Measurements from ENCODE around the gene ADGRA1.

The ADGRA1 gene

GRCh38 chr10:133076274-133077038 lies 11.3 kb upstream of the ADGRA1 start:
- no peak for DNase-seq (ENCODE audit: low read depth)

DNA sequence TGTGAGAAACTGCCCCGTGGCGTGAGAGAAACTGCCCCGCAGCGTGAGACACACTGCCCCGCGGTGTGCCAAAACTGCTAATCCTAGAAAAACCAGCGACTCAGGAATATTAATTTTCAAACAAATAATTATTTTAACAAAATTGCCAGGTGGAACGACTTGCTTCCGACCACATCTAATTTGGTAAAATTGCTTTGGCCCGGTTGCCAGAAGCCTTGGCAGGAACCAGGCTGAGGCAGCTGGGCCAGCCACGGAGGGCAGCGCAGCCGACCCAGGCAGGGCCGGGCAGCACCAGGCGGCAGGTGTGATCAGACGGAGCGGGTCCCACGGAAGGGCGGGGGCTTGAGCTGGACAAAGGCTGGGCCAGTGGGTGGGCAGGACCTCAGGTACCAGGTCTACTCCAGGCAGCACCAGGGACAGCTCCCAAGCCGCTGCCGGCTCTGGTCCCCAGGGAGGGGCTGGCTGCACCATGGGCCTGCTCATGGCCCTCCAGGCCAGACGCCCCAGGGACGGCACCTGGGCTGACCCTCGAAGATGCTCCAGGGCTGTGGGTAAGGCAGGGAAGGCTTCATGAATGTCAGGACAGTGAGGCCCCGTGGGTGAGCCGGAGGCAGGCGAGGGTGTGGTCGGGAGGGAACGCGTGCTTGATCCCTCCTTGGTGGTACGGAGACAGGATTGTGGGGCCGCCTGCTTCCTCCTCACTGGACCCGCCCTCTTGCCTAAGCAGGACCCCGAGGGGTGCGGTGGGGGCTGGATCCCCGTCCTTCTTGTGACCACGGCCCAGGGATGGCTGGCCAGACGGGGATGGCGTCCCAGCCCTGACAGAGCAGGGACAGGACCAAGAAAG lies 7.7 kb upstream of the ADGRA1 start:
- DNase-seq (ENCODE audit: low read depth) = no peak

DNA sequence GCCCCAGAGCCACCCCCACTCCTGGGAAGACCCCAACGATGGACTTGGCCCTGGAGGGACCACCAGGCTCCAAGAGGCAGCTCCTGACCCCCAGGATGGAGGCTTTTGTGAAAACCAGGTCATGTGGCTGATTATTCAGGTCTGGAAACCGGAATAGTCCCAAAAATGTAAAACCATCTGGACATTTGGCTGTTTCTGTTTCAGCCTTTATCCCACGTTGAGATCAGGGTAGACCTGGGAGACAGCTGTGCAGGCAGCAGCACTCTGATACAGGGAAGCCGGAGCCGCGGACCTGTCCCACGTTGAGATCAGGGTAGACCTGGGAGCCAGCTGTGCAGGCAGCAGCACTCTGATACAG lies 7.1 kb upstream of the ADGRA1 start:
- DNase-seq (ENCODE audit: low read depth) = no peak

DNA sequence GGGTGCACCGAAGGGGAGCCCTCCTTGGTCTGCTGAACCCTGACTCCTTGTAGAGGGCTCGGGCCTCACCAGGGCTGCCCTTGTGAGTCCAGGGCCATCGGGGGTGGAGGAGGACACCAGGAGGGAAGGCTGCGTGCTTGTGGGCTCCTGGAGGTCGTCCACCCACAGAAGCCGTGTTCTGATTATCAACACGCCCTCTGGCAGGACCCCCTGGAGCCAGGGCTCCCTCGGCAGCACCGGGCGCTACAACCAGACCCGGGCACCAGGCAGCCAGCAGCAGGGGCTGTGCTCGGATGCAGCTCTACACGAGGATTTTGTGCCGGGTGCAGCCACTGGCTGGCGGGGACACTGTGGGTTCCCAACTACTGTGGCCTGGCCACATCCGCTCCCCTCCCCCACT lies 6.1 kb upstream of the ADGRA1 start:
- no peak for DNase-seq (ENCODE audit: low read depth)

DNA sequence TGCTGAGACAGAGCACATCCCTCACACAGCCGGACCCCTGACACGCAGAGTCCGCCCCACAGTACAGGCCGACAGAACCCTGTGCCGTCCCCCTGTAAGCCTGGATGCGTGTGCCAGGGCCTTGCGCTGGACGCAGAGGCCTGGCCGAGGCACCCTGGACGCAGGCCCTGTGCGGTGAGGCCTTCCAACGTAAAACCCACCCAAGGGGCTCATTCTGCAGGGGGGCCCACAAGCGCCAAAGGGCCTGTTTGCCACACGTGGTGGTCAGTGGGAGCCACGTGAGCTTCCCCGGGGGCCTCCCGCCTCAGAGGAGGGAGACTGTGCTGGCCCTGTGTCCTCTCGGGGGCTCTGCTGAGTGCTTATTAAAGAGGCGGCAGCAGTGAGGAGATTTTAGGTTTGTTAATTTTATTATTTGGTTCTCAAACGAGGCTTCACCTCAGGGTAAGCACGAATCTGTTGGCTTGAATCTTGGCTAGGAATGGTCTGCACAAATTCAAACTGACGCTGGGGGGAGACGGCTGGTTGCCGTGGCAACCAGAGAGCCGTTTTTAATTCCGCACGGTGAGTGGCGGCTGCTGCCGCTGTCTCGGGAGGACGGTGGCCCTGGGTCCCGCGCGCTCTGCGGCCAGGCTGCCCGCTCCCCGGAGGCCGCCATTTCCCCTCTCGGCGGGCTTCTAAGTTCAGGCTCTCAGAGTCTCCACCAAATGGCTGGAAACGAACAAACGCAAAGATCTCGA lies 4.9 kb upstream of the ADGRA1 start:
- no peak for DNase-seq (ENCODE audit: low read depth)

DNA sequence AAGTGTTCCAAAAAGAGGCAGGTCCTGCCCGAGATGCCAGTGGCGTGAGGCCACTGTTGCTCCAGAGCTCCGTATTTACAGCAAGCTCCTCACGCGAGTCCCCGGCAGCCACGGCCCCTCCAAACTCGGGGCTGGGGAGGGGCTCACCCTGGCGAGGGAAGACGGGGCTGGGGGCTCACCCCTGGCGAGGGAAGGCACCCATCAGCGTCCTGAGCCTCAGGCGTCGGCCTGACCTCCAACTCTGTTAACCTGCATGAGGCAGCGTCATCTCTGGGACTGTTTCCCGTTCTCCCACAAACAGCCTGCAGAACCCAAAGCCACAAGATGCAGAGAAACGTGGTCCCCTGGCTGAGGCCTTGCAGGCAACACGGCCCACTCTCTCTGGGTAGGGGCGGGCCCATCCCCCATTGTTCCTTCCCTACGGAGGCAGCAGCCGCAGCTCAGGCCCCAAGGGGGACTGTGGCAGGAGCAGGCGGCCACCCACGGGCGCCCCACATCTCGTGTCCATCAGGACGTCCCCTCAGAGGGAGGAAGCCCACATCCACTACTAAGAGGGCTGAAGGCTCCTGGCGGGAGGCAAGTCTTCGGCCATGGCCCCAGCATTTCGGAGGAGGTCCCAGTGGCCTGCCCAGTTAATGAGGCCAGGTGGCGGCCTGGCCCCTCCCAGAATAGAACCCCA lies 4.2 kb upstream of the ADGRA1 start:
- no peak for DNase-seq (ENCODE audit: low read depth)

DNA sequence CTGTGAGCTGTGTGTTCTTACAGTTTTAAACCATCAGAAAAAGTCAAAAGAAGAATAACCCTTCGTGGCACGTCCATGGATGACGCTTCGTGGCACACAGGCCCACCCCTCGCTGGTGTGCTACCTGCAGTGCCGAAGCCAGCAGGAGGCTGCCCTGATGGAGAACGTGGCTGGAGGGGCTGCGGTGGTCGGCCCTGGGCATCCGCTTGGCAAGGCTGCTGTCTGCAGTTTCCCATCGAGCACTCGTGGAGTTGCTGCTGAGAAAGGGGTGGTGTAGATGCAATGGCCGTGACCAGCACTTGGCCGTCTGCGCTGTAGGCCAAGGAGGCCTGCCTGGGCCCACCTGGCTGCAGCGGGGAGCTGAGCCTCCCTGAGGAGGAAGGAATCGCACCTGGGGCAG lies 3.2 kb upstream of the ADGRA1 start:
- no peak for DNase-seq (ENCODE audit: low read depth)

GRCh38 chr10:133085251-133086125 lies 2.2 kb upstream of the ADGRA1 start:
- DNase-seq (ENCODE audit: low read depth) = no peak

DNA sequence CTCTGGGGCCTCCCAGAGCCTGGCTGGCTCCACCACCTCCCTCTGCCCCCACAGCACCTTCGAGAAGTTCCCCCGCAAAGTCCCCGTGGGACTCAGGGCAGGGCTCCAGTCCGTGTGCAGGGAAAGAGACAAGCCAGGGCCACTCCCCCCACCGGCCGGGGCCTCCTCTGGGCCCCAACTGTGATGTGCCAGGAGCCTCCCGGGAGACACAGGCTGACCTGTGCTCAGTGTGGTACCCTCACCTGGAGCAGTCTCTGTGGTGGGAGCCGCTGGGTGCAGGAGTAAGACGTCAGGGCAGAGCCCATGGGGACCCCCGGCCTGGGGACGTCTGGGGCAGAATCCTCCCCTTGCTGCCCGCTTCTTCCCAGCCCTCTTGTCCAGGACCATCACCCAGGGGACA lies 1.5 kb upstream of the ADGRA1 start:
- DNase-seq (ENCODE audit: low read depth) = no peak

- DNase-seq (ENCODE audit: low read depth) = no peak
Measured at GRCh38 chr10:133087045-133087678, 562 bp upstream of the ADGRA1 start.

- no peak for DNase-seq (ENCODE audit: low read depth)
Measured at GRCh38 chr10:133088179-133088955, 643 bp downstream of the ADGRA1 start.

DNA sequence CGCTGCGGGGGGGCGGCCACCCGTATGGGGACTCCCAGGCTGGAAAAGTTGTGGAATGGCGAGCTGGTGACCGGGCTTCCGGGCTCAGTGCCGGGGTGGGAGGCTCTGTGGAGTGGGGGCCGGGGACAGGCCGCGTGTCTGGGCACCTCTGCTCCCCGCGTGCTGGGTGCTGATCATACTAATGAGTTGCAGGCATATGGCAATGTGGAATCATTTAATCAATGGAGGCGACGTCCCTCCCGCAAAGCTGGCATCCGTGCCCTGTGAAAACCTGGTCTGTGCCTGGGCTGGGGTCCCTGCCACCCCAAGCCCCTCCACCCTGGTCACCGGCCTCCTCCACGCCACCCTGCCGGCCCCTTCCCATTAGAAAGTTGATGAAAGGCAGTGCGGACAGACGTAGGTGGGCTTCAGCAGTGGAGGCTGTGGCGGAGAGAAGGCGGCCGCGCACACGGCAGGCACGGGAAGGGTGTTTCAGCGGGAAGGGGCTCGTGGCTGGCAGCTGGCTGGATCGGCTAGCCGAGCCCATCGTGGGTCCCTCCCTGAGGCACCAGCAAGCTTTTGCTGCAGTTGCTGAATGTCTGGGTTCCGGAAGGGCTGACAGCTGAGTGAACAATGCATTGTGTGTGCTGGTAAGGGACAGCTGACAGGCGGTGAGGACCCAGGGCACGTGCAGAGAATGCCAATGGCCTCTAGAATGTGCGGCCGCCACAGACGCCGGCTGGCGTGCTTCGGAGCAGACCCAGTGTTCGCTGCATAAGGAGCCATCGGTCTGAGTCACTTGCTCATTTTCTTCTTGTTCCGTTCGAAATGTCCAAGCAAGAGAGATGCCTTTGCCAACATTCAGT lies 1.5 kb downstream of the ADGRA1 start:
- DNase-seq (ENCODE audit: low read depth) = no peak

DNA sequence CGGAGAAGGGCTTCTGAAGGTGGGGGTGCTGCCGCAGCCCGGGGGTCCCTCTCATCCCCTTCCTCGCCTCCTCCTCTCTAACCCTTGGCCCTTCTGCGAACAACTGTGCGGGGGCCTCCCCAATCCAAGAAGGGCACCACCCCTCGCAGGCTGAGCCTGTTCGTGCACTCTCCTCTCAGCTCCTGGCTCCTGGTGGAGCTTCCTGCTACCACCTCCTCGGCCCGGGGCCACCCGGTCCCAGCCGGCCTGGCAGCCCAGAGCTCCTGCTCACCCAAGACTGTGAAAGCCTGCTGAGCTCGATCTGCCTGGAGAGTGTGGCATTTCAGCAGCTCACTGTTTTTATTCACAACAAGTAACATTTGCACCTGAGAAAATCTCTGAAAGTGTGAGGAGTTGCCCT lies 2.4 kb downstream of the ADGRA1 start:
- DNase-seq (ENCODE audit: low read depth) = no peak

- DNase-seq (ENCODE audit: low read depth) = no peak
Measured at GRCh38 chr10:133090654-133091053, 2.9 kb downstream of the ADGRA1 start.

DNA sequence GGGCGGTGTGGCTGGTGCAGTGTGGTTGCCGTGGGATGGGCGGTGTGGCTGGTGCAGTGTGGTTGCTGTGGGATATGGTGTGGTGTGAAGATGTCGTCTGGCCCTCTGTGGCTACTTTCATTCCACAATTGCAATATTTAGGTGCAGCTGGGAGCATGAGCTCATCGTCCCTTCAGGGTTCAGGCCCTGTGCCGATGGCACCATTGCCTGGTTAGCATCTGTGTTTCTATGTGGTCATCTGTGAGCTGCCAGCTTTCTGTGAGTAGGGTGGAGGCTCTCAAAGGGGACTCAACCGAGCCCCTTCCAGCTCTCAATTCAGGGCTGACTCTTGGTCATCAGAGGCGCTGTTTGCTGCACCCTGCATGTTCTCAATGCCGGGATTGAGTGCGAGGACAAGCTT lies 3.6 kb downstream of the ADGRA1 start:
- DNase-seq (ENCODE audit: low read depth) = no peak

- DNase-seq (ENCODE audit: low read depth) = no peak
Measured at GRCh38 chr10:133093291-133093690, 5.6 kb downstream of the ADGRA1 start.

DNA sequence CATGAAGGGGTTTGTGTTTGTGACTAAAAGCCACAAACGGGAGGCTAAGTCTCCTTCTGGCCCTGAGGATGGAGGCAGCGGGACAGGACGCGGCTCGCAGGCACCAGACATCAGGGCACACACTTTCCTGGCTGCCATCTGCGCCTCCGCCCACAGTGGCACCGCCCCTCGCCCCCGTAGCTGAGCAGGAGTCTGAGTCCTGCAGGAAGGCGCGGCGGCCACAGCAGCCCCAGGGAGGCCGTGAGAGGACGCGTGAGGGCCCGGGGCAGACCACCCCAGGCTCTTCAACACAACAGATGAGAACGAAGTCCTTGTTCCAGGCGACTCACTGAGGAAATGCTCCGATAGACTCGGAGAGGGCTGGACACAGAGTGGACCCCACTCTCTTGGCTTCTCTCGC lies 6.6 kb downstream of the ADGRA1 start:
- DNase-seq (ENCODE audit: low read depth) = no peak

- DNase-seq (ENCODE audit: low read depth) = no peak
Measured at GRCh38 chr10:133094866-133095265, 7.1 kb downstream of the ADGRA1 start.

- no peak for DNase-seq (ENCODE audit: low read depth)
Measured at GRCh38 chr10:133095586-133095985, 7.9 kb downstream of the ADGRA1 start.
